ENCODE results near the gene RASA3. TPM values are rescaled to one million over a fixed set of nuclear protein-coding genes. Genes with fewer than 3 reads are reported as not detected.

Gene RASA3
- total and polyA plus RNA-seq, 2 of the 8 experiments (the other 6 are each of a cell fraction or from before 2014, with no cell fraction given): 7.5 to 21.9 TPM

DNA sequence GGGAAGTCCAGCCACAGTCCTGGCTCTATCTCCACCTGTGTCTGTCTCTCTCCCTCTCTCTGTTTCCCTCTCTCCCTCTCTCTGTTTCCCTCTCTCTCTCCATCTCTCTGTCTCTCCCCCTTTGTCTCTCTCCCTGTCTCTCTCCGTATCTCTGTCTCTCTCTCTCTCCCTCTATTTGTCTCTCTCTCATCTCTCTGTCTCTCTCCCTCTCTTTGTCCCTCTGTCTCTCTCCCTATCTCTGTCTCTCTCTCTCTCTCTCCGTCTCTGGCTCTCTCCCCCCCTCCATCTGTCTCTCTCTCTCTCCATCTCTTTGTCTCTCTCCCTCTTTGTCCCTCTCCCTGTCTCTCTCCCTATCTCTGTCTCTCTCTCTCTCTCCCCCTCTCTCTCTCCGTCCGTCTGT, 119.1 kb downstream of the RASA3 start:
- Histone ChIP-seq H3K23me2 (ENCODE audit: low read depth, low read length) (peaks cover 5% of the 10 kb centered on the region; the same call in 1 of the 2 replicates), H3K14ac (ENCODE audit: insufficient read length) (no peak overlapping the region), H4K8ac (ENCODE audit: extremely low read depth, insufficient read depth, low read length) (no peak overlapping the region), H3K36me3 (ENCODE audit: control insufficient read depth in 2 of 4, insufficient read depth in 4 of 4, low read length in 3 of 4) (no peaks in the 10 kb centered on the region), H2BK20ac (ENCODE audit: low read length) (no peak overlapping the region), H3K23ac (ENCODE audit: insufficient read length) (no peak overlapping the region), H3K27me3 (replicated peaks in 1 of 4; ENCODE audit: control insufficient read depth in 3 of 4, extremely low read depth in 1 of 4, insufficient read depth in 3 of 4, low read length in 3 of 4) (no peaks in the 10 kb centered on the region), H3K27ac (ENCODE audit: low read depth, low read length) (no peak overlapping the region), H3K9ac (replicated peaks in 1 of 4; ENCODE audit: extremely low read depth in 1 of 4, low read depth in 3 of 4, low read length in 3 of 4) (no peak overlapping the region), H2BK12ac (ENCODE audit: low read depth, low read length) (no peak overlapping the region), H3K18ac (ENCODE audit: extremely low read depth, low read length) (no peak overlapping the region), H2AFZ (ENCODE audit: low read length) (no peak overlapping the region), H4K20me1 (replicated peaks in 1 of 2; ENCODE audit: control insufficient read depth in 1 of 2, insufficient read depth in 2 of 2, low read length in 2 of 2) (peaks cover 0 to 4% of the 10 kb centered on the region in 2 experiments), H3K9me3 (ENCODE audit: insufficient read depth in 2 of 2, low read depth in 1 of 2, low read length in 1 of 2) (no peaks in the 10 kb centered on the region), H3K4me2 (ENCODE audit: insufficient read depth in 1 of 2, low read depth in 2 of 2, low read length in 2 of 2) (no peak overlapping the region), H2AK5ac (ENCODE audit: low read depth, low read length) (no peak overlapping the region), H3K79me1 (ENCODE audit: low read depth, low read length) (no peaks in the 10 kb centered on the region), H2BK120ac (replicated peaks; ENCODE audit: low read depth, low read length) (no peak overlapping the region), H2BK15ac (ENCODE audit: low read length) (no peak overlapping the region), H3K4me1 (replicated peaks in 1 of 4; ENCODE audit: control insufficient read depth in 3 of 4, insufficient read depth in 4 of 4, low read length in 3 of 4) (no peaks in the 10 kb centered on the region), H4K91ac (replicated peaks; ENCODE audit: insufficient read length, low read length) (no peak overlapping the region), H3K4ac (replicated peaks; ENCODE audit: insufficient read length, low read depth, low read length) (no peak overlapping the region), H3K4me3 (ENCODE audit: extremely low read depth in 1 of 4, insufficient read depth in 2 of 4, low read depth in 3 of 4, low read length in 4 of 4) (no peak overlapping the region), H4K5ac (ENCODE audit: insufficient read length, low read depth, low read length) (no peak overlapping the region), H3K56ac (replicated peaks; ENCODE audit: insufficient read length, low read depth, low read length) (no peak overlapping the region), H2BK5ac (ENCODE audit: low read depth, low read length) (no peak overlapping the region), H3K79me2 (ENCODE audit: control insufficient read depth in 1 of 2, insufficient read depth in 2 of 2, low read length in 2 of 2) (no peaks in the 10 kb centered on the region)
- ChIA-PET POLR2A (ENCODE audit: partially characterized antibody) (no interaction called here), CTCF (ENCODE audit: partially characterized antibody) (interaction anchor here (1.1 kb wide), 1 partner anchor 215 kb away, joined by 3 read pairs; no protein-coding TSS in a partner anchor)
- FAIRE-seq (no peak), DNase-seq (ENCODE audit: low read depth in 1 of 2, low spot score in 2 of 2) (no peak)
- TF ChIP-seq RBBP5 (IDR thresholded peaks at IDR 0.05; ENCODE audit: borderline replicate concordance, low read depth, low read length) (no peak), RAD21 (IDR thresholded peaks at IDR 0.05 in 1 of 2, conservative IDR thresholded peaks at IDR 0.05 in 1 of 2; ENCODE audit: low read depth in 2 of 2, low read length in 2 of 2) (no peak), HDAC2 (IDR thresholded peaks at IDR 0.05; ENCODE audit: borderline replicate concordance in 1 of 2, low read depth in 2 of 2, low read length in 2 of 2) (no peak), NANOG (IDR thresholded peaks at IDR 0.05; ENCODE audit: insufficient read depth, low read depth, low read length, poor library complexity, severe bottlenecking) (no peak)
- 78% methylated on average over 4 of the region's 4 CpGs; no CpG with 5 or more reads in 1 of the 2 experiments for WGBS, 2 experiments (ENCODE audit: extremely low coverage in 1 of 2, insufficient coverage in 1 of 2, insufficient read length in 1 of 2, insufficient replicate concordance in 2 of 2, low coverage in 1 of 2, low lambda C conversion rate in 2 of 2, missing lambda C conversion rate in 1 of 2)
